ENCODE measurements around the gene BTBD1. TPM values are rescaled to one million over a fixed set of nuclear protein-coding genes. Genes with fewer than 3 reads are reported as not detected.

Gene BTBD1
- polyA plus RNA-seq, 2 of the 4 experiments (the other 2 are of a cell fraction) = 53.1 to 95.8 TPM

DNA sequence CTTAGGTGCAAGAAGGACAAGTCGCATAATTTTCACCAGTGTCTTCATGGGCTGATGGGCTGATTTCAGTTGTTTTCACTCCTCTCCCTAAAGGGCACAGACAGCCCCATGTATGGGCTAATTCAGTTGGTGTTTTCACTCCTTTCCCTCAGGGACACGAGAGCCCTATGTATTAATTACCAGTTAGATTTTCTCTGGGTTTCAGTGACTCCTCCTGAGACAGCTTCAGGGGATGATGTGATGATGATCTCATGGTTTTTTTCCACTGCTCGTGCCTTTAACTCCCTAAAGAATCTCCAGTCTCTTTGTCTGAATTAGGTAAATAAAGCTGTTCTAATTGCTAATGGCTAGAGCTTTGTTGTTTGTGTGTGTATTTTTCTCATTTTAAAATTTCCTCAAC is 71.1 kb downstream of the BTBD1 start:
- FAIRE-seq (no peak), DNase-seq (ENCODE audit: low read depth in 1 of 2, low spot score in 1 of 2) (no peak), ATAC-seq (no peak)
- POLR2A ChIA-PET = interaction anchor here (0.8 kb wide), 1 partner anchor 10 kb away, joined by 4 read pairs; the partner anchor contains the start of gene RAMAC
- no peak for TF ChIP-seq POLR2A (IDR thresholded peaks at IDR 0.05; ENCODE audit: low read length)
- TF ChIP-seq, protein P1, sequence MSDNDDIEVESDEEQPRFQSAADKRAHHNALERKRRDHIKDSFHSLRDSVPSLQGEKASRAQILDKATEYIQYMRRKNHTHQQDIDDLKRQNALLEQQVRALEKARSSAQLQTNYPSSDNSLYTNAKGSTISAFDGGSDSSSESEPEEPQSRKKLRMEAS (IDR thresholded peaks at IDR 0.05) = no peak
- TF ChIP-seq ZFP36 (IDR thresholded peaks at IDR 0.05; ENCODE audit: borderline replicate concordance, partially characterized antibody) = no peak
- TF ChIP-seq EHF (CRISPR knock-in tag; IDR thresholded peaks at IDR 0.05) = no peak
- no peak for TF ChIP-seq POLR2AphosphoS2 (conservative IDR thresholded peaks at IDR 0.05; ENCODE audit: low read length)
- TF ChIP-seq CBX8 (IDR thresholded peaks at IDR 0.05) = no peak
- no peak for TF ChIP-seq HMGXB4 (CRISPR knock-in tag; IDR thresholded peaks at IDR 0.05; ENCODE audit: borderline replicate concordance)
- TF ChIP-seq RNF2 (IDR thresholded peaks at IDR 0.05; ENCODE audit: borderline replicate concordance, low read depth) = no peak
- TF ChIP-seq NFE2L2 (conservative IDR thresholded peaks at IDR 0.05; ENCODE audit: low read length) = no peak
- no peak for TF ChIP-seq RCOR1 (IDR thresholded peaks at IDR 0.05; ENCODE audit: low read depth, low read length)
- TF ChIP-seq HDAC2 (IDR thresholded peaks at IDR 0.05) = no peak
- CTCF ChIA-PET = interaction anchor here (0.6 to 2.3 kb wide), 4 partner anchors 15 to 464 kb away, joined by 3 to 11 read pairs (median 9); partner anchors contain the start of gene C15orf40
- WGBS (ENCODE audit: missing lambda C conversion rate) = 72% methylated on average over 3 of the region's 3 CpGs
- H3K27ac ChIP-seq = no peak overlapping the region
- no peak overlapping the region for H3K4me3 ChIP-seq
- H3K4me2 ChIP-seq = no peak overlapping the region
- H3K9me3 ChIP-seq = no peaks in the 10 kb centered on the region
- peaks cover 4% of the 10 kb centered on the region; the same call in 1 of the 3 replicates for H3K4me1 ChIP-seq

GRCh38 chr15:82995076-82995475 is 72.0 kb downstream of the BTBD1 start:
- Histone ChIP-seq H3K9me3 (no peaks in the 10 kb centered on the region), H3K4me2 (no peak overlapping the region), H3K4me1 (peaks cover 2% of the 10 kb centered on the region; the same call in 1 of the 3 replicates), H3K4me3 (no peak overlapping the region), H3K27ac (no peak overlapping the region)
- POLR2A ChIA-PET = no interaction called here
- ATAC-seq (peak; percentile 9 to 23; a peak in 1 of 6 replicates), FAIRE-seq (no peak), DNase-seq (ENCODE audit: low read depth in 1 of 2, low spot score in 1 of 2) (no peak)
- no peak for TF ChIP-seq RCOR1 (IDR thresholded peaks at IDR 0.05; ENCODE audit: low read depth, low read length)
- no peak for TF ChIP-seq REST (IDR thresholded peaks at IDR 0.05)
- no peak for TF ChIP-seq TP53 (CRISPR knock-in tag; IDR thresholded peaks at IDR 0.05)
- no peak for TF ChIP-seq PHF8 (IDR thresholded peaks at IDR 0.05; ENCODE audit: borderline replicate concordance, low read depth)
- no peak for TF ChIP-seq RNF2 (IDR thresholded peaks at IDR 0.05; ENCODE audit: borderline replicate concordance, low read depth)
- TF ChIP-seq SREBF2 (IDR thresholded peaks at IDR 0.05) = no peak
- WGBS (ENCODE audit: missing lambda C conversion rate) = 92% methylated on average over 2 of the region's 2 CpGs
- CTCF ChIA-PET = interaction anchor here (0.6 to 2.3 kb wide), 5 partner anchors 10 to 518 kb away, joined by 4 to 11 read pairs (median 8); partner anchors contain the start of gene C15orf40

- no peaks in the 10 kb centered on the region for H3K9me3 ChIP-seq
- no peak for FAIRE-seq
- ChIA-PET POLR2A (interaction anchor here (1.0 to 1.6 kb wide), 2 partner anchors 10 to 453 kb away, joined by 3 to 5 read pairs; partner anchors contain the start of gene RPS17), CTCF (interaction anchor here (0.6 to 1.2 kb wide), 5 partner anchors 9 to 453 kb away, joined by 3 to 4 read pairs (median 3); partner anchors contain the start of gene RPS17)
- no peaks in the 10 kb centered on the region for H3K4me1 ChIP-seq
- H3K4me3 ChIP-seq = no peak overlapping the region
- H3K4me2 ChIP-seq = no peak overlapping the region
- DNase-seq (ENCODE audit: low read depth in 1 of 2, low spot score in 1 of 2) = no peak
- no peak for ATAC-seq
- H3K27ac ChIP-seq = no peak overlapping the region
- 69% methylated on average over 4 of the region's 4 CpGs for WGBS (ENCODE audit: missing lambda C conversion rate)
- TF ChIP-seq GATA3 (IDR thresholded peaks at IDR 0.05; ENCODE audit: borderline replicate concordance) = no peak
- no peak for TF ChIP-seq HDAC2 (IDR thresholded peaks at IDR 0.05)
- TF ChIP-seq HEYL (CRISPR knock-in tag; IDR thresholded peaks at IDR 0.05) = no peak
- no peak for TF ChIP-seq CHD2 (IDR thresholded peaks at IDR 0.05; ENCODE audit: low read length, partially characterized antibody)
- TF ChIP-seq BHLHE40 (IDR thresholded peaks at IDR 0.05; ENCODE audit: low read depth, low read length) = no peak
- no peak for TF ChIP-seq EP300 (IDR thresholded peaks at IDR 0.05)
- TF ChIP-seq, protein P2, sequence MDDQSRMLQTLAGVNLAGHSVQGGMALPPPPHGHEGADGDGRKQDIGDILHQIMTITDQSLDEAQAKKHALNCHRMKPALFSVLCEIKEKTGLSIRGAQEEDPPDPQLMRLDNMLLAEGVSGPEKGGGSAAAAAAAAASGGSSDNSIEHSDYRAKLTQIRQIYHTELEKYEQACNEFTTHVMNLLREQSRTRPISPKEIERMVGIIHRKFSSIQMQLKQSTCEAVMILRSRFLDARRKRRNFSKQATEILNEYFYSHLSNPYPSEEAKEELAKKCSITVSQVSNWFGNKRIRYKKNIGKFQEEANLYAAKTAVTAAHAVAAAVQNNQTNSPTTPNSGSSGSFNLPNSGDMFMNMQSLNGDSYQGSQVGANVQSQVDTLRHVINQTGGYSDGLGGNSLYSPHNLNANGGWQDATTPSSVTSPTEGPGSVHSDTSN (IDR thresholded peaks at IDR 0.05) = no peak
- no peak for TF ChIP-seq RCOR1 (IDR thresholded peaks at IDR 0.05; ENCODE audit: low read depth, low read length)
- no peak for TF ChIP-seq ZC3H11A (IDR thresholded peaks at IDR 0.05)
- TF ChIP-seq MAZ (IDR thresholded peaks at IDR 0.05; ENCODE audit: borderline replicate concordance, low read depth, low read length) = no peak
- no peak for TF ChIP-seq REST (IDR thresholded peaks at IDR 0.05)
- no peak for TF ChIP-seq MYC (IDR thresholded peaks at IDR 0.05; ENCODE audit: borderline replicate concordance, low read length)
Measured at GRCh38 chr15:82993144-82993543, 73.9 kb downstream of the BTBD1 start.

All from A549 (cell line).